Smooth muscle cell (in vitro differentiated cells): ENCODE measurements around the gene AP5B1. TPM values are rescaled to one million over a fixed set of nuclear protein-coding genes. Genes with fewer than 3 reads are reported as not detected.

Source experiments
- DNase-seq: peaks from one replicate; lab custom pipeline; 2025; ENCODE audit not compliant: unreplicated experiment; lab: John Stamatoyannopoulos, UW
- H2AFZ ChIP-seq: fragments of 200-600 bp; sonication (generic); 2 replicates; pipeline ENCODE4 v1.6.0; 2016; ENCODE audit warnings: antibody characterized with exemption, low read depth, mild to moderate bottlenecking
- H3F3A ChIP-seq: fragments of 200-600 bp; sonication (generic); 2 replicates; pipeline ENCODE4 v1.6.0; 2017; ENCODE audit warnings: antibody characterized with exemption, low read depth
- H3K27ac ChIP-seq: fragments of 200-600 bp; sonication (generic); 2 replicates; pipeline ENCODE4 v1.5.1; 2016; ENCODE audit warnings: low read depth, mild to moderate bottlenecking
- H3K27me3 ChIP-seq: fragments of 200-600 bp; sonication (generic); 2 replicates; pipeline ENCODE4 v1.6.1; 2016; ENCODE audit warnings: low read depth, mild to moderate bottlenecking
- H3K36me3 ChIP-seq: fragments of 200-600 bp; sonication (generic); 2 replicates; pipeline ENCODE4 v1.5.1; 2016; ENCODE audit warnings: low read depth
- H3K4me1 ChIP-seq: fragments of 200-600 bp; sonication (generic); 2 replicates; pipeline ENCODE4 v1.5.1; 2016; ENCODE audit warnings: low read depth
- H3K4me2 ChIP-seq: fragments of 200-600 bp; sonication (generic); 2 replicates; pipeline ENCODE4 v1.6.0; 2016; ENCODE audit warnings: mild to moderate bottlenecking
- H3K4me3 ChIP-seq: fragments of 200-600 bp; sonication (generic); 2 replicates; pipeline ENCODE4 v1.5.1; 2016; ENCODE audit warnings: mild to moderate bottlenecking
- H3K79me2 ChIP-seq: fragments of 200-600 bp; sonication (generic); 2 replicates; pipeline ENCODE4 v1.6.0; 2016; ENCODE audit warnings: low read depth, mild to moderate bottlenecking
- H3K9ac ChIP-seq: fragments of 200-600 bp; sonication (generic); 2 replicates; pipeline ENCODE4 v1.6.0; 2016; ENCODE audit warnings: low read depth
- H3K9me3 ChIP-seq: fragments of 200-600 bp; sonication (generic); replicated peaks from 2 replicates; pipeline ENCODE4 v1.5.1; 2016; ENCODE audit warnings: low read depth
- H4K20me1 ChIP-seq: fragments of 200-600 bp; sonication (generic); 2 replicates; pipeline ENCODE4 v1.6.0; 2016; ENCODE audit warnings: low read depth
- CTCF ChIP-seq: fragments of 200-600 bp; sonication (generic); IDR thresholded peaks from 2 replicates; pipeline ENCODE4 v1.5.1; 2017; ENCODE audit warnings: borderline replicate concordance, mild to moderate bottlenecking, antibody characterized with exemption; ENCODE audit not compliant: insufficient read depth, poor library complexity, severe bottlenecking
- WGBS: methylation state at CpG from one replicate; pipeline ENCODE4 v1.1.7; 2016; ENCODE audit warnings: low lambda C conversion rate; 5-methylcytosine and 5-hydroxymethylcytosine counted together
- polyA plus RNA-seq: library from polyadenylated mRNA; unstranded; fragments of >200 nt; fragmentation: Nextera tagmentation; extraction: Ambion mirVana; gene quantifications from 2 replicates; pipeline ENCODE4 v1.2.1, GENCODE V29; 2016
- total RNA-seq: library from RNA; depleted of rRNA; stranded (reverse); fragments of >200 nt; gene quantifications from 2 replicates; pipeline ENCODE4 v1.2.3, GENCODE V29; 2014

The AP5B1 gene
- total and polyA plus RNA-seq, 2 experiments from 2014 or later, result 6.2 to 7.7 TPM

DNA sequence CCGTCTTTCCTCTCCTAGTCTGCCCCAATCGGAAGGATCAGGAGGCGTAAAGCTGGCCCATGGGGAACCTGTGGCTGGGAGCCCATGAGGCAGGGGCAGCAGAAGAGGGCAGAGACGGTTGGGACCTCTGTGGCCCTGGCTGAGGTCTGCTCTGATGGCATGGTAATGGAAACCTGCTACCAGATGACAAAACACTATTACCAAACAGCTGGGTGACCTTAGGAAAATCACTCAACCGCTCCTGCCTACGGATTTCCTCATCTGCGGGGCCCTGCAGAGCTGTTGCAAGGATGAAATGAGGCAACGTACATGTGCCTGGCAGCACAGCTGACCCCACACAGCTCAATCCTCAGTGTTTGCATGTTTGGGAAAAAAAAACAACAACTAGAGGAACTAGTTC, 4.6 kb downstream of the AP5B1 start:
- H3K27ac ChIP-seq, result peak overlapping the region; percentile 64
- peak overlapping the region; percentile 4 for H3K4me2 ChIP-seq
- WGBS, result 66% methylated on average over 8 of the region's 8 CpGs
- H4K20me1 ChIP-seq, result peaks cover 57% of the 10 kb centered on the region
- no peaks in the 10 kb centered on the region for H3K9me3 ChIP-seq
- H3K9ac ChIP-seq, result no peak overlapping the region
- no peaks in the 10 kb centered on the region for H3K79me2 ChIP-seq
- H3K27me3 ChIP-seq, result no peaks in the 10 kb centered on the region
- H3K36me3 ChIP-seq, result no peaks in the 10 kb centered on the region
- H2AFZ ChIP-seq, result no peak overlapping the region
- no peak for DNase-seq
- no peaks in the 10 kb centered on the region for H3K4me1 ChIP-seq
- peaks cover 2% of the 10 kb centered on the region for H3F3A ChIP-seq
- H3K4me3 ChIP-seq, result no peak overlapping the region
- no peak for TF ChIP-seq CTCF

GRCh38 chr11:65774525-65775306, 6.1 kb downstream of the AP5B1 start:
- DNase-seq, result no peak
- WGBS, result 97% methylated on average over 9 of the region's 9 CpGs
- Histone ChIP-seq H3K27me3 (no peaks in the 10 kb centered on the region), H3K4me2 (no peak overlapping the region), H3K27ac (no peak overlapping the region), H3K36me3 (no peaks in the 10 kb centered on the region), H3K9ac (no peak overlapping the region), H3K79me2 (no peaks in the 10 kb centered on the region), H4K20me1 (peaks cover 59% of the 10 kb centered on the region), H3K4me1 (no peaks in the 10 kb centered on the region), H2AFZ (no peak overlapping the region), H3F3A (peaks cover 2% of the 10 kb centered on the region), H3K4me3 (no peak overlapping the region), H3K9me3 (no peaks in the 10 kb centered on the region)
- TF ChIP-seq CTCF, result no peak

- no peak overlapping the region for H3K4me3 ChIP-seq
- H3F3A ChIP-seq, result peaks cover 2% of the 10 kb centered on the region
- no peak overlapping the region for H3K9ac ChIP-seq
- H3K4me2 ChIP-seq, result no peak overlapping the region
- DNase-seq, result no peak
- H3K36me3 ChIP-seq, result no peaks in the 10 kb centered on the region
- H3K27me3 ChIP-seq, result no peaks in the 10 kb centered on the region
- peaks cover 51% of the 10 kb centered on the region for H4K20me1 ChIP-seq
- H3K4me1 ChIP-seq, result no peaks in the 10 kb centered on the region
- WGBS, result 88% methylated on average over 8 of the region's 8 CpGs
- H3K79me2 ChIP-seq, result no peaks in the 10 kb centered on the region
- no peak overlapping the region for H3K27ac ChIP-seq
- no peak for TF ChIP-seq CTCF
- no peak overlapping the region for H2AFZ ChIP-seq
- H3K9me3 ChIP-seq, result no peaks in the 10 kb centered on the region
Observed at GRCh38 chr11:65773784-65774411, 6.9 kb downstream of the AP5B1 start.
